GM18907 (cell line): ENCODE results near the gene FAM53B.

Experiments
- ATAC-seq: cut with Tn5 transposase; IDR thresholded peaks from one replicate; pipeline ENCODE4 v1.9.1; 2021; ENCODE audit warnings: mild to moderate bottlenecking, moderate library complexity; ENCODE audit not compliant: unreplicated experiment

The FAM53B gene

DNA sequence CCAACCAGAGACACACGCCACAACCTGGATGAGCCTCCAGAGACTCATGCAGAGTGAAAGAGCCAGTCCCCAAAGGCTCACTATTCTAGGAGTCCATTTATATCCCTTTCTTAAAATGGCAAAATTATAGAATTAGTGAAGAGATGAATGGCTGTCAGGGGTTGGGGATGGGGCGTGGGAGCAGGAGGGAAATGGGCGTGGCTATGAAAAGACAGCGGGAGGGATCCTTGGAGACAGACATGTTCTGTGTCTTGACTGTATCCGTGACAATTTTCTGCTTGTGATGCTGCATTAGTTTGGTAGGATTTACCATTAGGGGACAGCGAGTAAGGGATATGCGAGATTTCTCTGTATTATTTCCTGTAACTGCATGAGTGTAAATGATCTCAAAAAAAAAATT is 33.0 kb downstream of the FAM53B start:
- ATAC-seq, result no peak

DNA sequence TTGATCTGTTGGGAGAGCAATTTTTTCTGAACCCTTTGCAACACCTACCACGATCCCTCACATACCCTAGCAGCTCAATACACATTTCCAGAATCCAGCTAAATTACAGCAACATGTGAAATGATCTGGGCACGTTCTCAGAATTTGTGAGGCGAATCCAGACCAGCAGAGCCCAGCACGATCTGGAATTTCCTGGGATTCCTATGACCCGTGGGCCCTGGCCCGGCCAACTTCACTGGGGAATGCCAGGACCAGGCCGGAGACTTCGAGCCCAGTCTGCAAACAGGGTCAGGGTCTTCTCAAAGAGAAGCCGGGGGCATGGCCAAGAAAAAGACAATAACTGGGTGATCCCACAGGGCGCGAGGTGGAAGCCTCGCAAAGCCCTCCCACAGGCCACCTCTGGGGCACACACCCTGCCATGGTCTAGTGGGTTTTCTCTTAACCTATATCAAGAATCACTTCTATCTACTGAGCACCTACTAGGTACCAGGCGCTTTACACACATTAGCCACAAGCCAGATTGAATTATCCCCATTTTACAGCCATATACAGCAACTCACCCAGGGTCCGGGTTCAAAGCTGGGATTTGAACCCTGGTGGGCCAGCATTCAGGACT is 33.8 kb downstream of the FAM53B start:
- ATAC-seq, result no peak

DNA sequence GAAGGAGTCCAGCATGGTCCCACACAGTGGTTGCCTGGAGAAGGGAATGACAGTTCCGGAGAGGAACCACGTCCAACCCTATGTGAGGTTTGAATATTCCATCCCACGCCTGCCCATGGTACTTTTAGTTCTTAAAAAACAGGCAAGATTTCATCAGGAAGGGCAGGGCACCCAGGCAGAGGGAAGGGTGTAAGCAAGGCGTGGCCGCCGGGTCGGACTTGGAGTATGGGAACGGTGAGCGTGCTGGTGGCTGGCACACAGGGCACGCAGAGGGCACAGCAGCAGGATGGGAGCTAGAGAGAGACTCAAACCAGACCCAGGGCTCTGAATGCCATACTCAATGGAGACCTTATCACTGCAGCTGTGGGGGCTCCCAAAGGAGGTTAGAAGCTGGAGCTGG is 34.3 kb downstream of the FAM53B start:
- ATAC-seq, result no peak

DNA sequence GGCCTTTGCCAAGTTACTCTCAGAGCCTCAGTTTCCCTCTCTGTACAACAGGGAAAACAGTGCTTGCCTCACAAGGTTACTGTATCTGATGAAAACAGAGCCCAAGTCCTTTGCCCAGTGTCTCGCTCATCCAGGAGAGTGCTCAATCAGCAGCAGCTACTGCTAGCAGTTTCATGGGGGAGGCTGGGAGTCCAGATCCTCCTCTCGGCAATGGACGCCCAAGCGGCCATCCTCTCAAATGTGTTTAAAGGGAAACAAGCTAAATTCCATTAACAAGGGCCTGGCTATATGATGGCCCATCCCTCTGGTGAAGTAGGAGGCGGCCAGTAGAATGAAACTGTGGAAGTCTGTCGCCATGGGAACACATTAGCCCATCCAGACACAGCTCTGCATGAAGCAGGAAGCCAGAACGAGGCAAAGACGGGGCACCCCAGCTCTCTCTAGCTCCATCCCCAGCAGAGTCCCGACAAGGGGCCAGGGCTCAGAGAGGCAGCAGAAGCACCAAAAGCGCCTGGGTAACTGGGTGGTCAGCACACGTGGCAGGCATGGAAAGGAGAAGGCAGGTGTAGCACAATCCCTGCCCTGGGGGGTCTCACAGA is 35.2 kb downstream of the FAM53B start:
- no peak for ATAC-seq

DNA sequence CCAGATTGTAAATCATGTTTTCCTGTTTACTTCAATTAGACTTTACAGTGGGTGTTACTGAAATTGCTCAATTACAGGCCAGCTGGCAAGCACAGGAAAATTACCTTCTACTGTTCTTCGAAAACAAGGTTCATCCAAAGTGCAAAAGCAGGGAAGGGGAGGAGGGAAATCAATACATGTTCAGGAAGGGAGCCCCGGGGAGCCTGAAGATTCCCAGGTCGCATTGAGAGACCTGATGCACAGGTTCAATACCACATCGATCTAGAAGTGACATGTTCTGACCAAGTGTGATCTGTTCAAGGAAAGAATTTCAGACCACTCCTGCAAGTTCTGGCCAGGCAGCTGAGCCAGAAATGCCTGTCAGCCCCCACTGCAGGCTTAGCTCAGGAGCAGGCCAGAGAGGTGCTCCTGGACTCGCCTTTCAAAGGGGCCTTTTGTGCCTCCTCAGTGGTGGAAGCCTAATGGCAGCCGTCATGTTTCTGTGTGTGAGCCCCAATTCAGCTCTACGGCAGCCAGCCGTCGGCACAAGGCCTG is 35.9 kb downstream of the FAM53B start:
- ATAC-seq, result no peak

DNA sequence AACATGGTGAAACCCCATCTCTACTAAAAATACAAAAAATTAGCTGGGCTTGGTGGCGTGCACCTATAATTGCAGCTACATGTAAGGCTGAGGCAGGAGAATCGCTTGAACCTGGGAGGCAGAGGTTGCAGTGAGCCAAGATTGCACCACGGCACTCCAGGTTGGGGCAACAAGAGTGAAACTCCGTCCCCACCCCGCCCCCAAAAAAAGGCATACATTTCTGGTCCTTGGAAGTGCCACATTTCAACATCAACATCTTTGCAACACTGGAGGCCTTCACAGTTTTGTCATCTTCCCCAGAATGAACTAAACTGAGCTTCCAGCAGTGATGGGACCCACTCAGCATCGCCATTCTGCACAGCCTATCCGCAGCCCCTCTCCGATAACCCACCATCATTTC is 36.6 kb downstream of the FAM53B start:
- no peak for ATAC-seq

DNA sequence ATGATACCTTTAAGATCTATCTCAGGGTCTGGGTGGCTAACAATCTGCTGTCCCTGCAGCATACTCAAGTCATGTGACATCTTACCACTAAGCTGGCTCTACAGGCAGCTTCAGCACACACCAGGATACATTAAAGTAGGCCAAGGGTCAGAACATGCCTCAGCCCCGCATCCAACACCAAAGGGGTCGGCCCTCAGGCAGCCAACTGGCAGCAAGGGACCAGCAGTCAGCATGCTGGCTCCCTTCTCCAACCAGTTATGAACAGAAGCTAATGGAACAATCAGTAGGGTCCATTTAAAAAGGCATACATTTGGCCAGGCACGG is 37.1 kb downstream of the FAM53B start:
- ATAC-seq, result no peak

DNA sequence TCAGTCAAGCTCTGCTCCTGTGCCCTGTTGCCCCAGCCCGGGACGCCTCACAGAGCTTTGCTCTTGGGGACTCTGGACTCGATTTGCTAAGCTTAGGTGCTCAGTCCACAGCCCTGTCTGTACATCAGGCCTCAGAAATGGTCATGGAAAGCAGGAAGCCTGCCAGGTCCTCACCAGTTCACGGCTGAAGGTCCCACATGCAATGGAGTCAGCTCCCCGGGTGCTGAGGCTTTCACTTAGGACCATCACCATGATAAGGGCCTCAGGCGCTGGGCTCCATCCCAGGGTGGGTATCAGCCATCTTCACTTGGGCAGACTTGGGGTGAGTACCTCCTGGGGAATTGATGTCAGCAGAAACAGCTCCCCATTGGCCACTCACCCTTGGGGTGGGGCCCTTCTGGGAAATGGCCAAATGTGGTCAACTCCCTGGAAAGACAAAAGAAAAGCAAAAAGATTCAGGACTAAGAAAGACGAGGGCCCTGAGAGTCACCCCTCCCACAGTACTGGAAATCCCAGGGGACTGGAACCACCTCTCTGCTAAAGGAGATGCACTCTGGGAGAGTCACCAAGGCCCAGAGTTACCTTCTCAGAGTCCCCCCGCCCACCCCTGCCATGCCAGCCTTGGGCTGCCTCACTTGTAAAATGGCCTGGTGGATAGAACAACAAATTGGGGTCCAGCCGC is 37.6 kb downstream of the FAM53B start:
- no peak for ATAC-seq

DNA sequence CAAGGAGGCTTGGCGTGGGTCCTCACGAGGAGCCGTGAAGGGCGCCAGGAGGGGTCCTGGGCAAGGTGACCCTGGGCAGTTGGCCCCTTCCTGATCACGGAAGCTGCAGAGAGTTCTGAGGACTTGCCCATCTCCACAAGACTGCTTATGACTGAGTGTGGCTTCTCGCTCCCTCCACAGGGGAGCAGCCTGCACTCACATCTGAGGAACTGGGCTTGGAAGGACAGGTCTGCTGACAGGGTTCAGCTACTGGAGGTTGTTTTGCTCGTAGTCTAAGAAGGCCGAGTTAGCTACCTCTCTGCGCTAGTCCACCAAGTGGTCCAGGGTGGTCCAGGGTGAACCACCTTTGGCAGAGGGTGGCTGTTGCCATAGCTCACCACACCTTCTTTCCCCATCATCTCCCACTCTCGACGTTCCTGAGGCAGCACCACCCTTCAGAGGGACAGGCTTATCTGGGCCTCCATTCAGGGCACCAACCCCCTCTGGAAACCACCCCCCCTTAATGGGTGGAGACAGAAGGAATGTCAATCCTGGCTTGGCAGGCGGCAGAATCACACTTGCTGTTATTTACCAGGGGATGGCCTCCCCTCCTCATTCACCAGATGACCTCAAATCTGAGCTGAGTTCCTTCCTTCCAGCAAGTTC is 38.2 kb downstream of the FAM53B start:
- ATAC-seq, result no peak

DNA sequence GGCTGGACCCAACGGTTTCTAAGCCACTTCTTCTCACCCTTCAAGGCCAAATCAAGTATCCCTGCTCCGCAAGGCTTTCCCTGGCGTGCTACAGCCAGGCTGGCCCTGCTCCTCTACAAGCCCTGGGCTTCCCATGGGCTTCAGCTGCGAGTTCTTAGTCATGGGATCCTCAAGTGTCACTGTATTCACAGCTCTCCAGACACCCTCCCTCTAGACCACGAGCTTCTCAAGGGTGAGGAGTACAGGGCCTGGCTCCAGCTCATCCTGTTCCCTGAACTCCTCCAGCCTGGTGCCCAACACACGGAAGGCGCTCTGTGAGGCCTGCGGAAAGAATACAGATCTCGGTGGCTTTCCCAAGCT is 38.8 kb downstream of the FAM53B start:
- ATAC-seq, result no peak

DNA sequence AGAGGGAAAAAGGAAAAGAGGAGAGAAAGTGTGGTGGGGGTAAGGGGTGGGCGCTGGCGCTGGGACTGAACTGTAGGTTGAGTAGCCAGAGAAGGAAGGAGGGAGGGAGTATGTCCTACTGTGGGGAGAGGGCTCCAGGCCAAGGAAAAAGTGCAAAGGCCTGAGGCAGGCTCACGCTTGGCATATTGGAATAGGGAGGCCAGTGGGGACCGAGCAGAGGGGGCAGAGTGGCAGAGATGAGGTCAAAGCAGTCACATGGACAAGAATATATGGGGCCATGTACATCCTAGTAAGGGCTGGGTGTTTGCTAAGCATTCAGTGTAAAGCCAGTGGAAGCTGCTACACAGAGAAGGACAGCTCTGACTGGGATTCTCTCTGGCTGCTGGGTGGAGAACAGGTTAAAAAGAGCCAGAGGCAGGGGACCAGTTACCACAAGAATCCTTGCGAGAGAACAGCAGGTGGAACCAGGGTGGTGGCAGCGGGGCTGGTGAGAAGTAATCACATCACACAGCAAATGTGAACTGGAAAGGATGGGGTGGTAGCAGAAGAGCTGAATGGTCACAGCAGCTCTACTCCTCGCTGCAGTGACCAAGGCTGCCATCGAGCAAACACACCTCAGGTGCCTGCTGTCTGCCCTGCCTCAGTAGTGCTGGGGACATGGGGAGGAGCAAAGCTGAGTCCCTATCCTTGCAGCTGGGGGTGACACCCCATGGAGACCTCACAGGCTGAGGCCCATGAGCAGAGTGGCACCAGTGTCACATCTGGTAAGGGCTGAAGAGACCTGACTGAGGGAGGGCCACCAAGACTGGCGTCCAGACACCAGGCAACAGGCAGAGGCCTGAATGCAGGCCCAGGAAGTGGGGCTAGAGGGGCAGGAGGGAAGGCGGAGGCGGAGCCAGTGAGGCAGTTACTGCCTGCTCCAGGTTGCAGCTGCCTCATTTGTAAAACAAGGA is 39.5 kb downstream of the FAM53B start:
- no peak for ATAC-seq

DNA sequence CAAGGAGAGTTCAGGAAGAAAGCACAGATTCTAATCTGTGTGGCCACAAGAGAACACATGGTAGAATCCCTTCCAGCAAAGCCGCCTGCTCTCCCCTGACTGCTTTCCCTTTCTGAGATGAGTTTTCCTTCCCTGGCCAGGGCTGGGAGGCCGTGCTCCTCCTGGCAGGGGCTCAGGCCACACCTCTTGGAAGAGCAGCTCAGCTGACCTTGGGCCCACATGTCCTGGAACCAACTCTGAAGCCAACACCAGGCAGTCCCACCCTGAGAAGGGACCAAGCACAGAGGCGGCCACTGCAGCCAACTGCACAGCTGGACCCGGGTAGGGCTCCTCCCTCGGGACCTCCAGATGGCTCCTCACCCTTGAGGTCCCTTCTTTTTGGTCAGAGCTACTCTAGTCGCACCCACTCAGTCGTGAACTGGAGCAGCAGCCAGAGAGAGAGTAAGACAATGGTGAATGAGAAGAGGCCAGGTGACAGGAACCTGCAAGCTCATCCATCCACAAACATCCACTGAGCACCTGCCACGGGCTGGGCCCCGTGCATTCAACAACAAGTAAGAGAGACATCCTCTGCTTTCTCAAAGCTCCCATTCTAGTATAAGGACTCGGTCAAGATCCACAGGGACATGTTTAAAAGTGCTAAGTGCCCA is 40.3 kb downstream of the FAM53B start:
- ATAC-seq, result no peak

DNA sequence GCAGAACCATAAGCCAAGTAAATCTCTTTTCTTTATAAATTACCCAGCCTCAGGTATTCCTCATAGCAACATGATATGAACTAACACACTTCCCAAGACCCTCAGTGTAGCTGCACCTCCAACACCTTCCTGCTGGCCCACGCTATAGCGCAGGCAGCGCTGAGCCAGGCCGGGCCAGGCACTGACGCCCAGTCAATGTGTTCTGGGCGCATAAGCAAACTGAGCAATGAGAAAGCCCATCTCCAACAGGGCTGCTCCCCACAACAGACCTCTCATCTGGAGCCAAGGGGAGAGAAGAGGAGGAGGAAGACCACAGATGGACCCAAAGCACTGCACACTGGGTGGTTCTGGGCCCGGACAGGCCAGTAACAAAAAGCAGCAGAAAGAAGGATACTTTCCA is 40.8 kb downstream of the FAM53B start:
- ATAC-seq, result no peak

DNA sequence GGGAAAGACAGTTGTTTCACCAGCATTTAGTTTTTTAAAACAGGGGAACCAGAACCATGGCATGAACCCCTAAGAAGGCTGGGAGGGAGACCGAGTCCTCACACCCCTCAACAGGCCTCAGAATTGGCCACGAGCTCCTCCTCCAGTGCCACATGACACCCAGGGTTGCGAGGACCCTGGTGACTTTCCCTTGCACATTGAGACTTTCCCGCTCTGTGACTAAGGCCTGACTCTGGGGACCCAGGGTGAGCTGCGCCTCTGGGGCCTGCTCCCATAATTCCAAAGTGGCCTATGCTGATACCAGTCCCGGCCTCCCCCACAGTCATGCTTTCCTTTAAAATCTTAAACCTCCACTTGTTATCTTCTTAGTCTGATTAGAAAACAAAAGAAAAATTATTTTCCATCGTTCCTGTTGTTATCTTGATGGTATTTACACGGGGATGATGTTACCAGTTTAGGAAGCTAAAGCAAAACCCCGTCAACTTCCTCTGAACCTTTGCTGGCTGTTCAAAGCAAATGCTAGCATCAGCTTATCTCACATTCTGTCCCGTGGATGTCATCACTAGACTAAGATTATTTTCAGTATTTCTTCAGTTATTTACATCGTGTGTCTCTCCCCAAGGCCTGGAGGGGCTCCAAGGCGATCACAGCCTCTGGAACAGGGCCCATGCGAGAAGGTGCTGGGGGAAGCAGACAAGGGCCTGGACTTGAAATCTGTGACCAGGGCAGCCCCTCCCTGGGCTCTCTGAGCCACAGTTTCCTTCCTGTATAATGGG is 42.1 kb downstream of the FAM53B start:
- ATAC-seq, result no peak

DNA sequence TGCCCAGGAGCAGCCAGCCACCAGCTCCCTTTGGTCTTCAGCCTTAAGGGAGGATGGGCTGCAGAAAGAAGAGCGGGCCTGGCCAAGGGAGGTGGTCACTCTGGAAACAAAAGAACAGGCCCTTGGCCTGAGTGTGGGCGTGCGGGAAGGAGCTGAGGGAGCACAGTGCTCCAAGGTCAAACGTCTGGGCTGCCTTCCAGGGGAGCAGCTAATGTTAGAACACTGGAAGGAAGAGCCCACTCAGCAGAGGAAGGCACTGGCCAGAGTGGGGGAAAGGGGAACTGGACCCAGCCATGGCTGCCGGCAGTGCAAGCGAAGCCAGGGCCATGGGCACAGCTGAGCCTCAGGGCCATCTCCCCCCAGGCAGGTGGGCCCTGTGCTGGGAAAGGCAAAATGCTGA is 42.7 kb downstream of the FAM53B start:
- ATAC-seq, result no peak

DNA sequence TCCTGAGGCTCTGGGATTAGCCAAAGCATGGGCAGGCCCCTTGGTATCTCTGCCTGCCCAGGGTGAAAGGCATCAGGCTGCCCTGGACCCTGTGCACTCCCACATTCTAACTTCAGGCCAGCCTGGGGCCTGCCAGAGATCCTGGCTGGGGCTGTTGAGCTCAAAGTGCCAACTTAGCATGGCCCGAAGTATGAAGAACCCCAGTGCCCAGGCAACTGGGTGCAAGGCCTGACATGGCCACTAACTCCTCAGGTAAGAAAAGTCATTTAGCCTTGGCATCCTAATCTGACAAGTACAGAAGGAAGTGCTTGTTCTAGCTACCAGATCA is 43.2 kb downstream of the FAM53B start:
- no peak for ATAC-seq

DNA sequence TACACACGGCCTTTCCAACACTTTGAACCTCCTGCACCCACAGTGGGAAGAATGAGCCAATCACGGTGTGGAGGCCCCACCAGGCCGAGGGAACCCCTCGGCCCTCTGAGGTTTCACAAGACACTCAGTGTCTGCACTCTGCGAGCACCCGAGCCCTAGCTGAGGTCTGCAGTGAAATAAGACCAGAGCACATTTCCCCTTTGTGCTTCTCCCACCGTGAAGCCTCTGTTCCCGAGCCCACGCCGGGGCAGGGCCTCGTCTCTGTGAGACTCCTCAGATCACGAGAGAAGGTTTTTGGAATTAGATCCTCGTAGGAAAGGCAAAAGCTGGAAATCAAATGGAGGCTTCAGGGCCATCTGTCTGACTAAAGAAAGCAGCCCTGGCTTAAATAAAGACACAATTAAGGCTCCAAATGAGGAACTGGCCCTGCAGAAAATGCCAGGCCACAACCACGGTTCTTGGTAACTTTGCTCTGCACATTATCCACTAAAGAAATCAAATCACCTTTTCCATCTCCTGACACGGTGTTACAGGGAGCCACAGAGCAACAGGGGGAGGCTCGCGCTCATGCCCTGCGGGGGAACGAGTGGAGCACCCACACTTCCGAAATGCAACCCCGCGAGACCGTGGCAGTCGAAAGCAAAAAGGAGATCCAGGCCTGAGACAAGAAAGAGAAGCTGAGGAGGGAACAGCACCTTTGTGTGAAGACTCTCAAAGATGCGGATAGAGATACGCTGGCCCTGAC is 43.7 kb downstream of the FAM53B start:
- ATAC-seq, result no peak

DNA sequence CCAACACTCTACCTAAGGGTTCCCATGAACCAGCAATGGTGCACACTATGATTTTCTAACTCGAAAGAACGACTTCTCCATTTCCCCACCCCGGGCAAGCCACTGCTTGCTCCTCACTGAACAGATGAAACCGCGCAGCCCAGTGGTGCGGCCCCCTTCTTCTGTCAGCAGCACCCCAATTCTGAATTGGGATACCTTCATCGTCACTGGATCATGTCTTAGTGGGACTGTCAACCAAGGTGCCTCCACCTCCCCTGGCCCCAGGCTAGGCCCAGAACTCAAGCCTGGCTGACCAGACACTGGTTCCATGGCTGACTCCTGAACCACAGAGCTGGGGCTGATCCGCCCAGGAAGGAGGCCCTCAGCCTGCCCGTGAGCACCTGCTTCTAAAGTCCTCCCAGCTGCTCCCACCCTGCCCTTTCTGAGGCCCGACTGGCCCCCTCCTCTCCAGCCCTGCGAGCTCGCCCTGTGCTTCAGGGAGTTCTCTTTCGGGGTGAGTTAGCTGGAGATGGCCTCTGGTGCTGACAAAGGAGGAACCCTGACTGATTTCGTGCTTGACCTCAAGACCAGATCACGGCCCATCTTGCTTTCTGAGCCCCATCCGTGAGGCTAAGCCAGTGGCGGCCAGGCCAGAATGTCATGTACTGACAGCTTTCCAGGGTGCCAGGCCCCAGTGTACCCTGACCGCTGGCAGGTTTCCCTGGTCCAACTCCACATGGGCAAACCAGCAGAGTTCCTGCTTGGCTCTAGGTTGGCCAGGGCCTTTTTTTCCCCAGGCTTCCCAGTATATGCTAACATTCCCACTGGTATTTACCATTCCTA is 44.5 kb downstream of the FAM53B start:
- no peak for ATAC-seq
